Stimulated activated CD4-positive, alpha-beta T cell treated with anti-CD3 and anti-CD28 coated beads, Interleukin-1b, Interleukin-23, amount 100 ng/mL, for 4 hours (primary cell): ENCODE results near the gene MPST.
A peak's percentile ranks its signal among the peaks of the same experiment; 100 is the strongest.

ENCODE experiments used
- DNase-seq, 2 donors: peaks; one replicate each; pipeline ENCODE4 v3.0.0-alpha.2; 2020; ENCODE audit warnings: low read depth in 2 of 2

Gene MPST

GRCh38 chr22:37000676-37001534, 18.6 kb upstream of the MPST start:
- DNase-seq = no peak

GRCh38 chr22:37001826-37002225, 17.7 kb upstream of the MPST start:
- DNase-seq = no peak

- DNase-seq = no peak
Measured at GRCh38 chr22:37002633-37003032, 16.9 kb upstream of the MPST start.

- DNase-seq = no peak
Measured at GRCh38 chr22:37007651-37008050, 11.9 kb upstream of the MPST start.

GRCh38 chr22:37008365-37008764, 11.2 kb upstream of the MPST start:
- DNase-seq = no peak

- no peak for DNase-seq
Measured at GRCh38 chr22:37009490-37009889, 10.1 kb upstream of the MPST start.

GRCh38 chr22:37010174-37010573, 9.4 kb upstream of the MPST start:
- no peak for DNase-seq

GRCh38 chr22:37010976-37011375, 8.6 kb upstream of the MPST start:
- DNase-seq = no peak

- DNase-seq = no peak
Measured at GRCh38 chr22:37011472-37011871, 8.1 kb upstream of the MPST start.

- DNase-seq = no peak
Measured at GRCh38 chr22:37012262-37012904, 7.2 kb upstream of the MPST start.

GRCh38 chr22:37012956-37013355, 6.6 kb upstream of the MPST start:
- no peak for DNase-seq

- no peak for DNase-seq
Measured at GRCh38 chr22:37014415-37014806, 5.1 kb upstream of the MPST start.

GRCh38 chr22:37014835-37015586, 4.5 kb upstream of the MPST start:
- no peak for DNase-seq

- DNase-seq = no peak
Measured at GRCh38 chr22:37015587-37015878, 4.0 kb upstream of the MPST start.

GRCh38 chr22:37016134-37016910, 3.2 kb upstream of the MPST start:
- no peak for DNase-seq

GRCh38 chr22:37017356-37017755, 2.2 kb upstream of the MPST start:
- DNase-seq = no peak

GRCh38 chr22:37018086-37018814, 1.3 kb upstream of the MPST start:
- DNase-seq = no peak

- DNase-seq = no peak
Measured at GRCh38 chr22:37018815-37019308, 680 bp upstream of the MPST start.

GRCh38 chr22:37020192-37020479, 594 bp downstream of the MPST start:
- DNase-seq = no peak

- DNase-seq = no peak
Measured at GRCh38 chr22:37021041-37021440, 1.5 kb downstream of the MPST start.

GRCh38 chr22:37021710-37022482, 2.4 kb downstream of the MPST start:
- peak; percentile 35 to 44 for DNase-seq
